H1 (cell line): ENCODE results near the gene GPR37. TPM values are rescaled to one million over a fixed set of nuclear protein-coding genes. Genes with fewer than 3 reads are reported as not detected.

ENCODE experiments used
- CTCF ChIA-PET: fragments of 300-600 bp; sonication (Branson Sonifier 250); formaldehyde crosslinking; loops from one replicate; lab custom pipeline; 2021; ENCODE audit not compliant: partially characterized antibody; lab: Charles Lee
- POLR2A ChIA-PET: fragments of 300-600 bp; sonication (Branson Sonifier 250); formaldehyde crosslinking; loops from one replicate; lab custom pipeline; 2021; ENCODE audit warnings: inconsistent platforms; ENCODE audit not compliant: partially characterized antibody; lab: Charles Lee
- DNase-seq, 2 experiments: peaks; one replicate each; pipeline versions ENCODE4 v3.0.0 to v3.0.0-alpha.2; 2010 to 2022; ENCODE audit warnings: low spot score in 2 of 2, low read depth in 1 of 2, mixed read lengths in 1 of 2
- FAIRE-seq: peaks from 2 replicates; lab custom pipeline; 2011; peaks lifted over from hg19 to GRCh38; lab: Jason Lieb, UNC
- H2AFZ ChIP-seq: 2 replicates; pipeline ENCODE4 v1.8.1; 2012; ENCODE audit warnings: low read length, inconsistent platforms
- H2AK5ac ChIP-seq: 2 replicates; pipeline ENCODE4 v1.6.1; 2013; ENCODE audit warnings: low read depth, low read length
- H2BK120ac ChIP-seq: replicated peaks from 2 replicates; pipeline ENCODE3; 2013; ENCODE audit warnings: low read depth, low read length, inconsistent platforms
- H2BK12ac ChIP-seq: 2 replicates; pipeline ENCODE4 v1.6.1; 2013; ENCODE audit warnings: low read depth, low read length
- H2BK15ac ChIP-seq: 2 replicates; pipeline ENCODE4 v1.6.1; 2013; ENCODE audit warnings: low read length
- H2BK20ac ChIP-seq: 2 replicates; pipeline ENCODE4 v1.6.1; 2013; ENCODE audit warnings: low read length
- H2BK5ac ChIP-seq: 2 replicates; pipeline ENCODE4 v1.6.1; 2013; ENCODE audit warnings: low read depth, low read length
- H3K14ac ChIP-seq: 2 replicates; pipeline ENCODE4 v1.6.1; 2013; ENCODE audit warnings: inconsistent platforms; ENCODE audit not compliant: insufficient read length
- H3K18ac ChIP-seq: 2 replicates; pipeline ENCODE4 v1.6.1; 2013; ENCODE audit warnings: low read length; ENCODE audit errors: extremely low read depth
- H3K23ac ChIP-seq: 2 replicates; pipeline ENCODE4 v1.6.1; 2013; ENCODE audit warnings: inconsistent platforms; ENCODE audit not compliant: insufficient read length
- H3K23me2 ChIP-seq: 2 replicates; pipeline ENCODE4 v1.6.1; 2013; ENCODE audit warnings: low read depth, low read length
- H3K27ac ChIP-seq: 2 replicates; pipeline ENCODE4 v1.6.1; 2011; ENCODE audit warnings: low read depth, low read length, inconsistent platforms
- H3K27me3 ChIP-seq, 4 experiments: replicated peaks in 1 of 4; 1 replicate in 1 of 4; 2 replicates in 3 of 4; pipeline versions ENCODE4 v1.6.1 to v1.8.1; 2011 to 2013; ENCODE audit warnings: low read length in 3 of 4, mild to moderate bottlenecking in 3 of 4, inconsistent platforms in 2 of 4, mixed read lengths in 2 of 4, moderate library complexity in 1 of 4; ENCODE audit not compliant: control insufficient read depth in 3 of 4, insufficient read depth in 3 of 4; ENCODE audit errors: extremely low read depth in 1 of 4
- H3K36me3 ChIP-seq, 4 experiments: 2 replicates each; pipeline versions ENCODE4 v1.6.1 to v1.8.1; 2011 to 2013; ENCODE audit warnings: mild to moderate bottlenecking in 4 of 4, low read length in 3 of 4, moderate library complexity in 2 of 4, control low read depth in 1 of 4, inconsistent platforms in 1 of 4; ENCODE audit not compliant: insufficient read depth in 4 of 4, control insufficient read depth in 2 of 4
- H3K4ac ChIP-seq: replicated peaks from 2 replicates; pipeline ENCODE3; 2013; ENCODE audit warnings: low read length, low read depth, mixed read lengths, inconsistent platforms; ENCODE audit not compliant: insufficient read length
- H3K4me1 ChIP-seq, 4 experiments: replicated peaks in 1 of 4; 1 replicate in 1 of 4; 2 replicates in 3 of 4; pipeline versions ENCODE4 v1.6.1 to v1.8.1; 2011 to 2013; ENCODE audit warnings: low read length in 3 of 4, inconsistent platforms in 2 of 4, mixed read lengths in 1 of 4; ENCODE audit not compliant: insufficient read depth in 4 of 4, control insufficient read depth in 3 of 4
- H3K4me2 ChIP-seq, 2 experiments: 2 replicates each; pipeline versions ENCODE4 v1.6.1 to v1.8.1; 2011 to 2013; ENCODE audit warnings: low read depth in 2 of 2, low read length in 2 of 2, control low read depth in 1 of 2, inconsistent platforms in 1 of 2, mild to moderate bottlenecking in 1 of 2; ENCODE audit not compliant: insufficient read depth in 1 of 2
- H3K4me3 ChIP-seq, 4 experiments: fragments of 200-600, 300-600 bp in 1 of 4; sonication (generic), shearing (Covaris generic), sonication (Bioruptor Twin) in 1 of 4; 2 replicates each; pipeline versions ENCODE4 v1.5.1 to v1.8.1; 2011 to 2016; ENCODE audit warnings: low read length in 4 of 4, low read depth in 3 of 4, control low read depth in 2 of 4, inconsistent platforms in 2 of 4, mild to moderate bottlenecking in 2 of 4, mixed read lengths in 1 of 4, moderate library complexity in 1 of 4; ENCODE audit not compliant: insufficient read depth in 2 of 4; ENCODE audit errors: extremely low read depth in 1 of 4
- H3K56ac ChIP-seq: replicated peaks from 2 replicates; pipeline ENCODE3; 2013; ENCODE audit warnings: low read depth, mild to moderate bottlenecking, mixed read lengths, low read length, inconsistent platforms; ENCODE audit not compliant: insufficient read length
- H3K79me1 ChIP-seq: 2 replicates; pipeline ENCODE4 v1.6.1; 2013; ENCODE audit warnings: low read depth, low read length, control low read depth
- H3K79me2 ChIP-seq, 2 experiments: 2 replicates each; pipeline versions ENCODE4 v1.6.1 to v1.8.1; 2012 to 2013; ENCODE audit warnings: low read length in 2 of 2, mild to moderate bottlenecking in 2 of 2, inconsistent platforms in 1 of 2; ENCODE audit not compliant: insufficient read depth in 2 of 2, control insufficient read depth in 1 of 2
- H3K9ac ChIP-seq, 4 experiments: replicated peaks in 1 of 4; 1 replicate in 1 of 4; 2 replicates in 3 of 4; pipeline versions ENCODE4 v1.6.1 to v1.8.1; 2011 to 2013; ENCODE audit warnings: low read depth in 3 of 4, low read length in 3 of 4, control low read depth in 2 of 4, mild to moderate bottlenecking in 2 of 4, moderate library complexity in 2 of 4, inconsistent platforms in 1 of 4; ENCODE audit errors: extremely low read depth in 1 of 4
- H3K9me3 ChIP-seq, 2 experiments: 2 replicates each; pipeline versions ENCODE4 v1.6.1 to v1.8.1; 2012 to 2013; ENCODE audit warnings: mild to moderate bottlenecking in 2 of 2, moderate library complexity in 2 of 2, control low read depth in 1 of 2, inconsistent platforms in 1 of 2, low read depth in 1 of 2, low read length in 1 of 2, mixed read lengths in 1 of 2; ENCODE audit not compliant: insufficient read depth in 2 of 2
- H4K20me1 ChIP-seq, 2 experiments: replicated peaks in 1 of 2; 2 replicates each; pipeline versions ENCODE3 to v1.8.1; 2011 to 2013; ENCODE audit warnings: inconsistent platforms in 2 of 2, low read length in 2 of 2, mild to moderate bottlenecking in 1 of 2; ENCODE audit not compliant: insufficient read depth in 2 of 2, control insufficient read depth in 1 of 2
- H4K5ac ChIP-seq: 2 replicates; pipeline ENCODE4 v1.6.1; 2013; ENCODE audit warnings: low read length, low read depth, mixed read lengths, inconsistent platforms; ENCODE audit not compliant: insufficient read length
- H4K8ac ChIP-seq: 2 replicates; pipeline ENCODE4 v1.8.0; 2013; ENCODE audit warnings: mild to moderate bottlenecking, moderate library complexity, low read length, inconsistent platforms; ENCODE audit not compliant: insufficient read depth; ENCODE audit errors: extremely low read depth
- H4K91ac ChIP-seq: replicated peaks from 2 replicates; pipeline ENCODE3; 2013; ENCODE audit warnings: low read length, mixed read lengths, inconsistent platforms; ENCODE audit not compliant: insufficient read length
- FOSL1 ChIP-seq: IDR thresholded peaks from 2 replicates; pipeline ENCODE4 v1.6.1; 2011; ENCODE audit warnings: mild to moderate bottlenecking, low read depth, low read length, moderate library complexity; ENCODE audit not compliant: insufficient read depth
- polyA plus RNA-seq, 7 experiments: library from polyadenylated mRNA; depleted of rRNA in 3 of 7; stranded (reverse) in 5 of 7; unstranded in 2 of 7; fragments of >200 nt in 5 of 7; fragments of 200-250 nt in 2 of 7; gene quantifications; 1 replicate in 5 of 7; 2 replicates in 1 of 7; 4 replicates in 1 of 7; pipeline versions ENCODE4 v1.2.1 to v1.2.3, GENCODE V29; 2011 to 2013; ENCODE audit warnings: missing spikeins in 2 of 7, mixed read lengths in 2 of 7
- total RNA-seq: library from RNA; stranded (reverse); fragmentation: NEBNext Ultra II Directional; extraction: Animal tissue kit (Norgen Biotek cat#: 25700); gene quantifications from 2 replicates; pipeline ENCODE4 v1.2.1, GENCODE V29; 2021

GPR37 gene
- total and polyA plus RNA-seq, 2 of the 8 experiments (the other 6 are each of a cell fraction or from before 2014, with no cell fraction given): 1.5 to 17.4 TPM

DNA sequence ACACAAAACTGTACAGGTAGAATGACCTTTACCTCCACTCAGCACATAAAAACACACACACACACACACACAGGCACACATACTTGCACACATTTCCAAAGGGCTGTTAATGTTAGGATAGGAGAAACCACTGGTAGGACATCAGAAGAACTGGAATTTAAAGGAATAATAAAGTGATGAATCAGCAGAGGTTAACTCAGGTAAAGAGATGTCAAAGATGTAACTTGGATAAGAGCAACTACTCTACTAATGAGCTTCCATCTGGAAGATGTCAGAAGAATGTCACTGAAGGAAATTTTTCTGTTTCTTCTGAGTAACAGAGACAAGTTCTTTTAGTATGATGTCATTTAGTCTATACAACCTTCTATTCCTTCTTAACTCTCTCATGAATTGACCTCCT lies 26.4 kb upstream of the GPR37 start:
- Histone ChIP-seq H4K20me1 (no peaks in the 10 kb centered on the region), H3K23ac (no peak overlapping the region), H3K27ac (no peak overlapping the region), H4K91ac (no peak overlapping the region), H4K8ac (no peak overlapping the region), H4K5ac (no peak overlapping the region)
- CTCF ChIA-PET: interaction anchor here (1.2 kb wide), 1 partner anchor 638 kb away, joined by 3 read pairs; no protein-coding TSS in a partner anchor
- no peak for FAIRE-seq
- no peak for TF ChIP-seq FOSL1
- TF ChIP-seq, all 59 proteins: peak for 0
- no peak overlapping the region for H2BK5ac ChIP-seq
- no peaks in the 10 kb centered on the region for H3K4me1 ChIP-seq
- no peak overlapping the region for H3K4me3 ChIP-seq
- no peak overlapping the region for H2BK12ac ChIP-seq
- no peak overlapping the region for H3K4me2 ChIP-seq
- no peak overlapping the region for H3K14ac ChIP-seq
- no peaks in the 10 kb centered on the region for H3K9me3 ChIP-seq
- H3K36me3 ChIP-seq: no peaks in the 10 kb centered on the region
- H3K9ac ChIP-seq: no peak overlapping the region
- no peak overlapping the region for H3K4ac ChIP-seq
- H2AFZ ChIP-seq: no peak overlapping the region
- H3K79me1 ChIP-seq: no peaks in the 10 kb centered on the region
- no peak overlapping the region for H2BK20ac ChIP-seq
- no peaks in the 10 kb centered on the region for H3K79me2 ChIP-seq
- H3K27me3 ChIP-seq: no peaks in the 10 kb centered on the region
- no peak overlapping the region for H2BK120ac ChIP-seq
- H3K18ac ChIP-seq: no peak overlapping the region
- no peak overlapping the region for H2AK5ac ChIP-seq
- no peaks in the 10 kb centered on the region; the same call in 1 of the 2 replicates for H3K23me2 ChIP-seq
- H3K56ac ChIP-seq: no peak overlapping the region
- no peak for DNase-seq
- POLR2A ChIA-PET: no interaction called here
- no peak overlapping the region for H2BK15ac ChIP-seq
